Measurements from ENCODE around the gene CD81.

Gene CD81

GRCh38 chr11:2388431-2389376 is 11.6 kb downstream of the CD81 start:
- no peak for DNase-seq (ENCODE audit: low read depth in 2 of 3, low spot score in 2 of 3)

GRCh38 chr11:2389377-2390026 is 12.4 kb downstream of the CD81 start:
- DNase-seq (ENCODE audit: low read depth in 2 of 3, low spot score in 2 of 3), result no peak

GRCh38 chr11:2390091-2390724 is 13.1 kb downstream of the CD81 start:
- DNase-seq (ENCODE audit: low read depth in 2 of 3, low spot score in 2 of 3), result no peak

GRCh38 chr11:2390725-2391151 is 13.6 kb downstream of the CD81 start:
- DNase-seq (ENCODE audit: low read depth in 2 of 3, low spot score in 2 of 3), result no peak

- no peak for DNase-seq (ENCODE audit: low read depth in 2 of 3, low spot score in 2 of 3)
These were observed 14.3 kb downstream of the CD81 start for GRCh38 chr11:2391181-2391975.

DNA sequence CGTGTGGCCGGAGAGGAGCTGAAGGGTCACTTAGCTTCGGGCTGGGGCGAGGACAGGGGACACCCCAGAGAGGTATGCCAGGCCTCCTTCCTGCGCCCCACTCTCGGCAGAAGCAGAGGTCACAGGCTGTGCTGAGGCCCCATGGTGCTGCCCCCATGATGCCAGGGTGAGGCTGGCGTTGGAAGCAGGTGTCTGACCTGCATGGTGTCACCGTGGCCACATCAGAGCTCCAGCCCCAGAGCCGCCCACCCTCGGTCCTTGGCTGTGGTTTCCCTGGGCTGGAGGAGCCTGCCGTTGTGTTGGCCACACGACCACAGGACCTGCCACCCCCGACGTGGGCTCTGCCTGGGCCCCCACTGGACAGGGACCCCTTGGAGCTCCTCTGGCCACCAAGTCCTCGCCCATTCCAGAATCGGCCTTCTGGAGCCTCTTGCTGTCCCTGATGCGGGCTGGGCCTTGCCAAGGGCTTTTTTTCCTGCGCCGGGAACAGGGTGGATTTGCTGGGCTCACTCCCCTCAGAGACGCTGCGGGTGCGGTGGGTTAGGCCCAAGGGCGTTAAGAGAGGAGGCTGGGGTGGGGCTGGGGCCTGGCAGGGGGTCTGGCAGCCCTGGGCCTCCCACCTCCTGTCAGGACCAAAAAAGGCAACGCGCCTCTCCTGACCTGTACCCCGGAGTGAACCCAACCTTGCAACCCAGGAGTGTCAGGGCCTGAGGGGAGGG is 15.3 kb downstream of the CD81 start:
- DNase-seq (ENCODE audit: low read depth in 2 of 3, low spot score in 2 of 3), result no peak

- DNase-seq (ENCODE audit: low read depth in 2 of 3, low spot score in 2 of 3), result no peak
These were observed 16.2 kb downstream of the CD81 start for GRCh38 chr11:2393111-2393868.

- DNase-seq (ENCODE audit: low read depth in 2 of 3, low spot score in 2 of 3), result no peak
These were observed 17.1 kb downstream of the CD81 start for GRCh38 chr11:2393941-2394817.

GRCh38 chr11:2394818-2395105 is 17.7 kb downstream of the CD81 start:
- no peak for DNase-seq (ENCODE audit: low read depth in 2 of 3, low spot score in 2 of 3)

GRCh38 chr11:2395211-2395730 is 18.2 kb downstream of the CD81 start:
- no peak for DNase-seq (ENCODE audit: low read depth in 2 of 3, low spot score in 2 of 3)

DNA sequence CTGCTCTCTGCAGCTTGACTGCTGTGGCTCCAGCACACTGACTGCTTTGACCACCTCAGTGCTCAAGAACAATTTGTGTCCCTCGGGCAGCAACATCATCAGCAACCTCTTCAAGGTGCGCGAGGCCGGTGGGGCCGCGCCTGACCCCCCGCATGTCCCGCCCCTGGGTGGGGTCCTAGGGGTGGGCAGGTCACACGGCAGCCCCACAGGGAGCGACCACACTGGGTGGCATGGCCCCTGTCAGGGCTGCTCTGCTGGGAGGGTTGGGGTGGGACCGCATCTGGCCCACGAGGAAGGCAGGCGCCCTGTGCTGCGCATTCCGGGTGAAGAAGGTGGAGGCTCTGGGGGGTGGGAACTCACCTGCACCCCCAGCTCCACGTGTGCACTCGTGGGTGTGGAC is 18.7 kb downstream of the CD81 start:
- DNase-seq (ENCODE audit: low read depth in 2 of 3, low spot score in 2 of 3), result no peak

DNA sequence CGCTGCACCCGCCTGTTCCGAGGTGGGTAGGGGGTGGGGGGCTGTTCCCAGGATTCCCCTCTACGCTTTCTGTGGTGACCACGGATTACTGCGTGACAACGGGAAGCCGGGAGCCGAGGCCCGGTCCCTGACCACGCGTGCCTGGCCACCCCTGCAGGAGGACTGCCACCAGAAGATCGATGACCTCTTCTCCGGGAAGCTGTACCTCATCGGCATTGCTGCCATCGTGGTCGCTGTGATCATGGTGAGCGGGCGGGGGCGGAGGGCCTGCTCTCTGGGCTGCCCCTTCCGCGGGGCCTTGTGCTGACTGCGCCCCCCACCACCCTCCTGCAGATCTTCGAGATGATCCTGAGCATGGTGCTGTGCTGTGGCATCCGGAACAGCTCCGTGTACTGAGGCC is 19.4 kb downstream of the CD81 start:
- DNase-seq (ENCODE audit: low read depth in 2 of 3, low spot score in 2 of 3), result no peak

DNA sequence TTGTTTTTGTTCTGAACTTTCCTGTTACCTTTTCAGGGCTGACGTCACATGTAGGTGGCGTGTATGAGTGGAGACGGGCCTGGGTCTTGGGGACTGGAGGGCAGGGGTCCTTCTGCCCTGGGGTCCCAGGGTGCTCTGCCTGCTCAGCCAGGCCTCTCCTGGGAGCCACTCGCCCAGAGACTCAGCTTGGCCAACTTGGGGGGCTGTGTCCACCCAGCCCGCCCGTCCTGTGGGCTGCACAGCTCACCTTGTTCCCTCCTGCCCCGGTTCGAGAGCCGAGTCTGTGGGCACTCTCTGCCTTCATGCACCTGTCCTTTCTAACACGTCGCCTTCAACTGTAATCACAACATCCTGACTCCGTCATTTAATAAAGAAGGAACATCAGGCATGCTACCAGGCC is 19.9 kb downstream of the CD81 start:
- no peak for DNase-seq (ENCODE audit: low read depth in 2 of 3, low spot score in 2 of 3)

- DNase-seq (ENCODE audit: low read depth in 2 of 3, low spot score in 2 of 3), result no peak
These were observed 21.7 kb downstream of the CD81 start for GRCh38 chr11:2398664-2399355.

- no peak for DNase-seq (ENCODE audit: low read depth in 2 of 3, low spot score in 2 of 3)
These were observed 22.5 kb downstream of the CD81 start for GRCh38 chr11:2399488-2400068.

DNA sequence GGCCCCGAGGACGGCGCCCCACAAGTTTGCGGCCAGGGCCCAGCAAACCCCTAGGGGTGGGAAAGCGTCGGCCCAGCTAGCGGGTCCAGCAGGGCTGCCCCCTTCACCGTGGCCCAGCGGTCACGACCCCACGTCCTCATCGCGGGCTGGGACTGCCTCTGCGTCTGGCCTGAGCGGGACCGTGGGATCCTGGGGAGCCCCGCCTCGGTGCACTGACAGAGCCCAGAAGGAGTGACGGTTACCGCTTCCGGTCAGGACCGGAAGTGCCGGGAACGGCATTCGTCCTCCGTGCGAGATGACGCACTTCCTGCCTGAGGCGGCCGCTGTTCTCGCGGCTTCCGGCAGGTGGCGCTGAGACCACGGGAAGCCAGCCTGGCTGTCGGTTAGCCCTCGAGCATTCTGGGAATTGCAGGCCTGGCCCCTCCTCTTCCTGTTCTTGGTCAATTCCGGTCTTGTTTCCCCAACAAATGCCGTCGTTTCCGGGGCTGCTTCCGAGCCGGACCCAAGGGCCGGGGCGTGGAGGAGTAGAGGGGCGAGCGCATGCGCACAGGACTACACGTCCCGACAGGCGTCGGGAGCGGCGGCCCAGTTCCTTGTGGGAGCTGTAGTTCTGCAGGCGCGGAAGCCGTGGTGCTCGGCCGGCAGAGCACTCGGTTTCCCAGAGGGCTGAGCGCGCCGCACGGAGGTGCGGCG is 23.1 kb downstream of the CD81 start, which contains the start of gene TSSC4:
Gene TSSC4 (plus strand): TSS at position 682 of the 693 bp plus-strand sequence. CDS start 1,884 bp downstream, outside the sequence.
- DNase-seq (ENCODE audit: low read depth in 2 of 3, low spot score in 2 of 3), result peak; percentile 97 to 99 (median 98)

All from activated CD8-positive, alpha-beta memory T cell treated with anti-CD3 and anti-CD28 coated beads for 48 hours (primary cell).